ENCODE data around the gene B4GALT3.

The B4GALT3 gene

DNA sequence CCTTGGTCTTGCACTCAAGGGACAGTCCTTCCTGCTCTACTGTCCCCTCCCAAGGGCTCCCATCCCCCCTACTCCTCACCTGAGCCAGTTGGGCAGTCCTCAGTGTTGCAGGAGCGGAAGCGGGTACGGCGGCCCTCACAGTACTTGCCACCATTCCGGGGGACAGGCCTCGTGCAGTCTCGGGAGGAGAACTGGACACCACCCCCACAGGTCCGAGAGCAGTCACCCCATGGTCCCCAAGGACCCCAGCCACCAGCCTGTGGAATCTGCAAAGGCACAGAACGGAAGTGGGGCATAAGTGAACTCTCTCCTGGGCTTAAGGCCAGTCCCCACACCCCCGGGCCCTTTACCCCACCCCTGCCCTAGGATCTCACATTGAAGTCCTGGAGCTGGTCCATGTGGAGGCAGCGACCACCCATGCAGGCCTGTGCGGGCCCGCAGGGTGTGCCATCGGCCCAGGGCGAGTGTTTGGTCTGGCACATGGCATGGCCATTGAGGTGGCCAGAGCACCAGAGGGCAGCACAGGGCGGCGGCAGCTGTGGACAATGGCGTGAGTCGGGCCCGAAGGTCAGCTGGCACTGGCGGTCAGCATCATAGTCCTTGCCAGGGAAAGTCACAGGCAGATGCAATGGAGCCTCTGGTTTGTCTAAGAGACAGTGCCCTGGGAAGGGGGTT lies 16.4 kb upstream of the B4GALT3 start:
- no peak for DNase-seq (ENCODE audit: low read depth)
- no peak overlapping the region for H3K4me3 ChIP-seq (ENCODE audit: control insufficient read depth, low read depth, low read length)
- TF ChIP-seq, protein P1, sequence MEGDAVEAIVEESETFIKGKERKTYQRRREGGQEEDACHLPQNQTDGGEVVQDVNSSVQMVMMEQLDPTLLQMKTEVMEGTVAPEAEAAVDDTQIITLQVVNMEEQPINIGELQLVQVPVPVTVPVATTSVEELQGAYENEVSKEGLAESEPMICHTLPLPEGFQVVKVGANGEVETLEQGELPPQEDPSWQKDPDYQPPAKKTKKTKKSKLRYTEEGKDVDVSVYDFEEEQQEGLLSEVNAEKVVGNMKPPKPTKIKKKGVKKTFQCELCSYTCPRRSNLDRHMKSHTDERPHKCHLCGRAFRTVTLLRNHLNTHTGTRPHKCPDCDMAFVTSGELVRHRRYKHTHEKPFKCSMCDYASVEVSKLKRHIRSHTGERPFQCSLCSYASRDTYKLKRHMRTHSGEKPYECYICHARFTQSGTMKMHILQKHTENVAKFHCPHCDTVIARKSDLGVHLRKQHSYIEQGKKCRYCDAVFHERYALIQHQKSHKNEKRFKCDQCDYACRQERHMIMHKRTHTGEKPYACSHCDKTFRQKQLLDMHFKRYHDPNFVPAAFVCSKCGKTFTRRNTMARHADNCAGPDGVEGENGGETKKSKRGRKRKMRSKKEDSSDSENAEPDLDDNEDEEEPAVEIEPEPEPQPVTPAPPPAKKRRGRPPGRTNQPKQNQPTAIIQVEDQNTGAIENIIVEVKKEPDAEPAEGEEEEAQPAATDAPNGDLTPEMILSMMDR (IDR thresholded peaks at IDR 0.05; ENCODE audit: control insufficient read depth, insufficient read depth, low read depth, low read length, missing control alignments): peak; percentile 7

DNA sequence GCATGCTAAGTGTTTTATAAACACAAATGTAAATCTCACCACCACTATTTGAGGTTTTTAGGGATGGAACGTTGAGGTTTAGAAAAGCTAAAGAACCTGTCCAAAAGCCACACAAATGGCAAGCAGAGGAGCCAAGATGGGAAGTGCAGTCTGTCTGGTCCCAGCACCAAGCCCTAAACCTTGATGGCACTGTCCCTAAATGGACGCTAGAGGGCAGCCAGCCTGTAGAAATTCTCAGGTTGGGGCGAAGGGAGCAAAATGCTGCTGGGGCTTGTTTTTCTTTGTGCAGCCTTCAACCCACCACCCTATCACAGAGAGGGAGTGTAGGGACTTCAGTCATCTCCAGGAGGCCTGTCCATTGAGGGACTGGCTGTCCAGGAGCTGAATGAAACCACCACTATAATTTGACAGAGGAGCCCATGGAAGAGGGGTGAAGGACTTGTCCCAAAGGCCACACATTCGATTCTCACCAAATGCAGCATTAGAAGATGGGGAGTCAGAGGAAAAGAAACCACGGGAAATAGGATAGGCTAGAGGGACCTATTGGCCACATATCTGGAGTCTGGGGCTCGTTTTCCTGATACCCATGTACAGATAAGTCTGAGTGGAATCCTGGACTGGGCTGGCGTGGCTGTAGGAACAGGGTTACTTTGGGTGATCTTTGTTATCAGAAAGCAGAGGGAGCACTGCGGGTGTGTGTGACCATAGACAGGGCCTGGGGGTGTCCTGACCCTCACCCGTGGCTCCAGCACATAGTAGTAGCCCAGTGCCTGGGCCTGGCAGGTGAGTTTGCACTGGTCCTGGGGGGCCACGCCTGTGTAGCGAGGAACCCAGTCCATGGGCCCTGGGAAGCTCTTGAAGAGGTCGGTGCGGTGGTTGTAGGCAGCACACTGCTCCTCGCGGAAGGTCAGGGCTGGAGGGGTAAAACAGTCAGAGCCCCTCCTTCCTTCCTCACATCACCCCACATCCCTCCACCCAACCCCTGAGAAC lies 15.5 kb upstream of the B4GALT3 start:
- H3K4me3 ChIP-seq (ENCODE audit: control insufficient read depth, low read depth, low read length): no peak overlapping the region
- no peak for DNase-seq (ENCODE audit: low read depth)
- TF ChIP-seq, protein P1 (IDR thresholded peaks at IDR 0.05; ENCODE audit: control insufficient read depth, insufficient read depth, low read depth, low read length, missing control alignments): peak; percentile 95

DNA sequence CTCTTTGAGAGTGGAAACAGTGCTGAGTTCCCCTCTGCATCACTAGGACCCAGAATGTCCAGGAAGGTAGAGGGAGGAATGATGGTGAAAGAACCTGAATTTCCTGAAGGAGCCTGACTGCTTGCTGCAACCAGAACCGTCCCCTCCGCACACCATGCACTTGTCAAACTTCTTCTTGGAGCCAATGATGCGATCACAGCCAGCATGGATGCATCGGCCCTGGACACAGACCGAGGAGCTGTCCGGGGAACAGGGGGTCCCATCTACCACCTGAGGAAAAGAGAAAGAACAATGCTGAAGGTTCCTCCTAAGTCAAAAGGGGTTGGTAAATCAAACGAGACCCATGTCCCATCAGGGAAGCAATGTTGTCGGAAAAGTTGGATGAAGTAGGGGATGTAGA lies 14.7 kb upstream of the B4GALT3 start:
- DNase-seq (ENCODE audit: low read depth): no peak
- no peak overlapping the region for H3K4me3 ChIP-seq (ENCODE audit: control insufficient read depth, low read depth, low read length)
- TF ChIP-seq, protein P1 (IDR thresholded peaks at IDR 0.05; ENCODE audit: control insufficient read depth, insufficient read depth, low read depth, low read length, missing control alignments): no peak

DNA sequence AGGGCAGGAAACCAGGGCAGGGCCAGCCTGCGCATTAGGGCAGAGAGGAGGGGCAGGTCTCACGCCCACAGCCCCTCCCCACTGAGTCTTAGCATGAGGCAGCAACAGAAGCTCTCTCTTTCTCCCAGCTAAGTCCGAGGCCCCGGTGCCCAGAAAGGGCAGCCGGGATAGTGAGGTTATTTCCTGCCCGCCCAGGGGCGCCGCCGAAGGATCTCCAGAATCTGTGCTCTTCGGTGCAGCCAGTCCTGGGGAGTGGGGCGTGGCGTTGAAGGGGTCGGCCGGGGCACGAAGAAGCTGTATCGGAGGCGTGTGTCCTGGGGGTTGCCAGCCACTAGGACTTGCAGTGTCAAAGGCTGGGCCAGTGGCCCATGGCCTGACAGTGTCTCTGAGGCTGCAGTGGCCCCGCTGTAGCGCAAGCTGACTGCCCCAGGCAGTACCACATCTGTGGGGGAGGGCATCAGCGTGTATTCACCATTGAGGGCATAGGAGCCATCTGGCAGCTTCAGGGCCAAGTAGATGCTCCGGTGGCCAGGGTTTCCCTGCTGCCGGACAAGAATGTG lies 13.7 kb upstream of the B4GALT3 start:
- H3K4me3 ChIP-seq (ENCODE audit: control insufficient read depth, low read depth, low read length): no peak overlapping the region
- TF ChIP-seq, protein P1 (IDR thresholded peaks at IDR 0.05; ENCODE audit: control insufficient read depth, insufficient read depth, low read depth, low read length, missing control alignments): no peak
- no peak for DNase-seq (ENCODE audit: low read depth)

DNA sequence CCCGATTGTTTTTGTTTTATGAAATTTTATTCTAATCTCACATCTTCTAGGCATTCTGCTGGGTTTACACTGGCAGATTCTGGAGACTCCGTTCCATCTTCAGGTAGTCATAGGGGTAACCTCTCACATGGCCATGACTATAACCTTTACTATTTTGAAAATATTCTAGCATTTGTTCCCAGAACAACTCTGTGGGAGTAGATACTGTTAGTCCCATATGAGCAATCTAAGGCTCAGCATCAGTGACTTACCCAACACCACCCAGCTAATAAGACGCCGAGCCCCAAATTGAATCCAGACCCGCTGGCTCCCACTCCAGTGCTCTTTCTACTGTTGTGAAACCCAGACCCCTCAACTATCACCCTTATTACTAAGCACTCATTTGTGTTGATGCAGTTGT lies 11.7 kb upstream of the B4GALT3 start:
- TF ChIP-seq, protein P1 (IDR thresholded peaks at IDR 0.05; ENCODE audit: control insufficient read depth, insufficient read depth, low read depth, low read length, missing control alignments): no peak
- peak; percentile 68 for DNase-seq (ENCODE audit: low read depth)
- H3K4me3 ChIP-seq (ENCODE audit: control insufficient read depth, low read depth, low read length): no peak overlapping the region

DNA sequence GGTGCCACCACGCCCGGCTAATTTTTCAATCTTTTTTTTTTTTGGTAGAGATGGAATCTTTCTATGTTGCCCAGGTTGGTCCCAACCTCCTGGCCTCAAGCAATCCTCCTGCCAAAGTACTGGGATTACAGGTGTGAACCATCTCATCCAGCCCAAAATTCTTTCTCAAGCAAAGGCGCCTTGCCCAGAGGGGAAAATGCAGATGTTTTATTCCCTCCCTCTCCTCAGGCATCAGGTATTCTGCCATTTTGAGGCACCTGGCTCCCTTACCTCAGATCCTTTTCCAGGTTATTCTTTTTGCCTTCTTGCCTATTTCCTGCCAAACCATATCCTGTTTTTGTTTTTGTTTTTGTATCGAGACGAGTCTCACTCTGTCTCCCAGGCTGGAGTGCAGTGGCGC lies 11.1 kb upstream of the B4GALT3 start:
- TF ChIP-seq, protein P1 (IDR thresholded peaks at IDR 0.05; ENCODE audit: control insufficient read depth, insufficient read depth, low read depth, low read length, missing control alignments): no peak
- no peak overlapping the region for H3K4me3 ChIP-seq (ENCODE audit: control insufficient read depth, low read depth, low read length)
- DNase-seq (ENCODE audit: low read depth): no peak
